Fibroblast of peridontal ligament (primary cell): Measurements from ENCODE around the gene FAM83G.
"Not testable (repeated sequence)": the region's sequence is repeated elsewhere in the genome, so short reads cannot be mapped to it uniquely, and the experiment has no call there.

Source experiments
- DNase-seq: peaks from one replicate; pipeline ENCODE4 v3.0.0-alpha.2; 2010; ENCODE audit errors: extremely low read depth

Gene FAM83G

DNA sequence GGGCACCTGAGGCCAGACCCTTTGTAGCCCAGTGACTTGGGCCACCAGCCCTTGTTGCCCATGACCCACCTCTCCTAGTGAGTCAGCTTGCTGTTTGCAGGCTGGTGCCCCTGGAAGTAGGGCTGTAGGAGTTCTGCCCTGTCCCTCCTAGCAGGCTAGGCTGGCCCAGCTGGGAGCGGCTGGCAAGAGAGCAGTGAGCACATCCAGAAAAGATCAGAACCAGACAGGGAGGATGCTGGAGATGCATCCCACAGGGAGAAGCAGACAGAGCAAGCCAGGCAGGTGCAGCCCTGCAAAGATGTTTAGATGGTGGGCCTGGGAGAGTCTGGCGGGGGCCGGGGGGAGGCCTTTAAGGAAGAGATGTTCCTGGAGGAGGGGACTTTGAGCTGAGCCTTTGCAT, 50.2 kb downstream of the FAM83G start:
- DNase-seq: no peak

DNA sequence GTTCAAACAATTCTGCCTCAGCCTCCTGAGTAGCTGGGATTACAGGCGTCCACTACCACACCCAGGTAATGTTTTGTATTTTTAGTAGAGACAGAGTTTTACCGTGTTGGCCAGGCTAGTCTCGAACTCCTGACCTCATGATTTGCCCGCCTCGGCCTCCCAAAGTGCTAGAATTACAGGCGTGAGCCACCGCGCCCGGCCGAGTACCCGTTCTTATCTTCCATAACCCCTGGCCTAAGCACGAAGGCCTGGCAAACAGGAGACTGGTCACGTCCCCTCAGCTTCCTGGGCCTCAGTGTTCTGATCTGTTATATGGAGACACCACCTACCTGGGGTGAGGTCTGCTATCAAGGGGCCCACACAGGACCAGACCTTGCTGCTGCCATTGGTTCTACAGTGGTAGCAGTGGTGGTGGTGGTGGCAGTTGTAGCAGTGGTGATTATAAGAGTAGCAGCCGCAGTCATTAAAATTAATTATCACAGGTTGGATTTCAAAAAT, 51.3 kb downstream of the FAM83G start:
- DNase-seq: no peak

DNA sequence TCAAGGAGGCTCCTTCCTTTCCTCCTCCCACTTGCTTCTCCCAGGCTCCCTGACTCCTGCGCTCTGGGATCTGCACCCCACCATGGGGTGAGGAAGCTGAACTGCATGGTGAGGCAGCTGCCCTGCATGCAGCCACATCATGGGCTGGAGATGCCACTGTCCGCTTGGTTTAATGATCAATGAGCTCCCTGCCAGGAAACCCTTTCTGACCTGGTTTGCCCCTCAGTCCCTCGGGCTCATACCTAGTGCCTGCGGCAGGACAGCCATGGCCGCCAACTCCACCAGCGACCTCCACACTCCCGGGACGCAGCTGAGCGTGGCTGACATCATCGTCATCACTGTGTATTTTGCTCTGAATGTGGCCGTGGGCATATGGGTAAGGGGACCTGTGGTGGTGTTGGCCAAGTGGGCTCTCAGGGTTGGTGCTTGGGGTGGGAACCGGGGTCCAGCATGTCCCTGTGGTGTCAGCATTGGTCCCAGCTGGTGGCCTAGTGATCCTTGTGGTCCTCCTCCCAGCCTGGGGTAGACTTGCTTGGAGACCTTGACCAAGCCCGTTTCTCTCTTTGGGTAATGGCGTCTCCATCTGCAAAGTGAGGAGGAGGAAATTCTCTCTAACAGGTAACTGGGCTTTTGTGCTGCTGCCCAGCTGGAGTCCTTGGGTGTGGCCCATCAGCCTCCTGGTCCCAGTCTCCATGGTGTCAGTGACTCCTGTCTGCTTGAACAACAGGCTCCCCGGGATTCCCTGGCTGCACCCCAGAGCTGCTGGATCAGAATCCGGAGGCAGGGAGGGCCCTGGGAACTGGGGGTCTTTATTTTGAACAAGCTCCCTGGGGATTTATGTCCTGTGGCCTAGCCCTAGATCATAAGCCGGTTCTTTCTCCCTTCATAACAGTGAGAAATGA, 52.4 kb downstream of the FAM83G start, which contains the start of gene SLC5A10:
Gene SLC5A10 (plus strand): TSS at position 225 of the 902 bp plus-strand sequence. CDS start 41 bp downstream, at position 266.
- DNase-seq: no peak

DNA sequence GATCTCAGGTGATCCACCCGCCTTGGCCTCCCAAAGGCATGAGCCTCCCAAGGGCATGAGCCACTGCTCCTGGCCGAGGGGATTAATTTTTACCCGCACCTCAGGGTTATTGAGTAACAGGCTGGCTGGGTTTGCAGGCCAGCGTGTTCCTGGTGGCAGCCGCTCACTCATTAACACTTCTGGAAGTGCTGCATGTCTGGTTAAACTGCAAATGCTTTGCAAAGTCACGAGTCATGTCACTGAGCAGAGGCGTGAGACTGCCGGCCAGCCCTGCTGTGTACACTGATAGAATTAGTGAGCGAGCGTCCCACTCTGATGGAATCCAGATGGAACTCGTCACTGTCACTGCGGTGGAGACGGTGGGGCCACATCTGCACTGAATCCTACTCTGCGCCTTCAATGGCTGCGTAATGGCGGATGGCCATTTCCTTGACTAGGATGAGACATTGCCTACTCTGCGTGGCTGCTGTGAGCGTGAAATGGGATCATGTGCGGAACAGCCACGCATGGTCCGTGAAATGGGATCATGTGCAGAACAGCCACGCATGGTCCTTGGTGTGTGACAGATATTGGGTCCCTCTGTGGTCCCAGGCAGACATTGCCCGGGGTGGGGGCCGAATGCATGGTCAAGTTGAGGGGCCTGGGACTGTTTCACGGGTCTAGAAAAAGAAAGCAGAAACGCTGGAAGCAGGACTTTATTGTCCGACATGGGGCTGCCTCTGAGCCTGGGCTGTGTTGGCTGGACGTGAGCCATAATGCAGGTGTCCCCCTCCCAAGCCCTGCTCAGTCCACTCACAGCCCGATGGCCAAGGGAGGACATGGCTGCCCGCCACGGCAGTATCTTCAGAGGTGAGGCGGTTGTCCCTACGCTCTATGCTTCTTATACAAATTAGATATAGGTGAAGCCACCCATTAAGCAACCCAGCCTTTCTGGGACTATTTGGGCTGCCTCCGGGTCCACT, 53.3 kb downstream of the FAM83G start:
- DNase-seq: no peak

DNA sequence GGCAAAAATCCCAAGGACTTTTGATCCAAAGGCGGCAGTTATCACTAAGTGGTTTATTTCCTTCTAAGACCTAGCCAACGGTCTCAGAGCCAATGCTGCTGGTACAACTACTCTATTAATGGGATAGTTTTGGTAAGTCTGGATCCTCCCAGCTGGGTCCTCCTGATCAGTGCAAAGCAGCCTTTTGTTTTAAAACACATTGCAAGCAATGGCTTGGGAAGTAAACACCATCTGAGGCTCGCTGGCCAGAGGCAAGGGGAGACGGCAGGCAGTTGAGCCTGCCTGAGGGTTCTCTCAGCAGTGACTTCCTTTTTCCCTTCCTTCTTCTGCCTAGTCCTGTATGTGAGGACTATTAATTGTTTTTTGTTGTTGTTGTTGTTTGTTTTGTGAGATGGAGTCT, 54.2 kb downstream of the FAM83G start:
- DNase-seq: no peak

DNA sequence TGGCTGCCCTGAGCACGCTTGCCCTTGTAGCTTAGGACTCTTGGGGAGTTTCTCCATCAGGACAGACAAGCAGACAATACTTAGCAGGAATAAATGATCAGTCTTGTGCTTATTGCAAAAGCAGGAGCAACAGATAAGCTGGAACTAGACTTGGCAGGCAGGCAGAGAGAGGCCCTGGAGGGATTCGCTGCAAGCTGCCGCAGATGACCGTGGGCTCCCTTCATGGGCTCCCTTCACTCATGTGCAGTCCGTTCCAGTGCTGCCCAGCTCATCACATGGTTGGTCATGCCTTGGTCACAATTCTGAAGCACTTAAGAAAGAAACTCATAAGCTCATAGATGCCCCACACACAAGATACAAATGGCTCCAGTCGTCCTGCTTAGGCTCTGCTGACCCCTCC, 55.0 kb downstream of the FAM83G start:
- no peak for DNase-seq

DNA sequence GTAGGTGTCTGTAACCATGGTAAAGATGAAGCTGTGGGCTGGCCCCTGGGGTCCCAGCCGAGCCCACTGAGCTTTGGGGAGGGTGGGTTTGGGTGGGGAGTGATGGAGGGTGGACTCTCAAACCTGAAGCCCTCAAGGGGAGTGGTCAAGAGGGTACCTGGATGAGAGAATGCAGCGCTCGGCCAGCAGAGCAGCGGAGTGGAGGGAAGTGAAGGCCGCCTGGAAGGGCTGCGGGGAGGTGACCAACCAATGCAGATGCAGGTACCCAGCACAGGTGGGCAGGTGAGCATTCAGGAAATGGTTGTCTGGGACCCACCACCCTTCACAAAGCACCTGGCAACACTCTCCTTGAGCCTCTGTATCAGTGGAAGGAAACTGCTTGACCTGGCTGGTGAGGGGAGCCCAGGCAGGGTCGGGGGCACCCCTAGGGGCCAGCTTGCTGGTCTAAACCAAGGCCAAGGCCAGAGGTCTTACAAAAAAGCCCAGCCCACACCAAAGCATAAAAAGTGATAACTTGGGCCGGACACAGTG, 56.0 kb downstream of the FAM83G start:
- no peak for DNase-seq

DNA sequence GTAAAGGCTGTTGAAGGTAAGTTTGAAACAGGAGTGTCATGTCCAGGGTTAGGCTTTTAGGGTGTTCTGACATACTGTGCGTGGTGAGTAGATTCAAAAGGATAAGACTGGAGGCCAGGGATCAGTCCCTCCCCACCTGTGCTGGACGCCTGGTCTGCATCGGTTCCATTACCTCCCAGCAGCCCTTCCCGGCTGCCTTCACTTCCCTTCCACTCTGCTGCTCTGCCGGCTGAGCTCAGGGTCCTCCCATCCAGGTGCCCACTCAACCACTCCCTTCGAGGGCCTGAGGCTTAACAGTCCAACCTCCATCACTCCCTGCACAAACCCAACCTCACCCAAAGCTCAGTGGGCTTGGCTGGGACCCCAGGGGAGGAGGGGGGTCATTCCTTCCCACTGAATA, 56.7 kb downstream of the FAM83G start:
- DNase-seq: no peak

DNA sequence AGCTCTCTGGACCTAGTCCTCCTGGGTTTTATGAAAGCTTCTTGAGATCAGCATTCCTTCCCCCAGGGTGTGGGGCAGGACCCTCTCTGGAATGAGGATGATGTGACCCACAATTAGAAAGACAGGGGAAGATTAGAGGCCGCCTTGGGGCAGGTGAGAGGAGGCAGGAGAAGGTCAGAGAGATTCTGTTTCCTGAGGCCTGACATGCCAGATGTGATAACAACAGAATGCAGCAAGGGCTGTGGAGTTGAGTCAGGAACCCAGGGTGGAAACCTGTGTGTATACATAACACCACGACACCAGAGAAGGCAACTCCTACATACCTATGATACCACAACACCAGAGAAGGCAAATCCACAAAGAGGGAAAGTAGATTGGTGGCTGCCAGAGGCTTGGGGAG, 58.0 kb downstream of the FAM83G start:
- no peak for DNase-seq

DNA sequence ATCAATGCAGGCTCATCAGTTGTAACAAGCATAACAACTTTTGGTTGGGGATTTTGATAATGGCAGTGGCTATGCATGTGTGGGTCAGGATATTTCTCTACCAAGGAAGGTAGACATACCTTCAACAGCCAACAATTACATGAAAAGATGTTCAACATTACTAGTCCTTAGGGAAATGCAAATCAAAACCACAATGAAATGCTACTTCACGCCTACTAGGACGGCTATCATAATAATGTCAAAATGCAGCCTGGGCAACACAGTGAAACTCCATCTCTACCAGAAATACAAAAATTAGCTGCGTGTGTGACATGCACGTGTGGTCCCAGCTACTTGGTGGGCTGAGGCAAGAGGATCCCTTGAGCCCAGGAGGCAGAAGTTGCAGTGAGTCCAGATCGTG, 59.9 kb downstream of the FAM83G start:
- DNase-seq: no peak

DNA sequence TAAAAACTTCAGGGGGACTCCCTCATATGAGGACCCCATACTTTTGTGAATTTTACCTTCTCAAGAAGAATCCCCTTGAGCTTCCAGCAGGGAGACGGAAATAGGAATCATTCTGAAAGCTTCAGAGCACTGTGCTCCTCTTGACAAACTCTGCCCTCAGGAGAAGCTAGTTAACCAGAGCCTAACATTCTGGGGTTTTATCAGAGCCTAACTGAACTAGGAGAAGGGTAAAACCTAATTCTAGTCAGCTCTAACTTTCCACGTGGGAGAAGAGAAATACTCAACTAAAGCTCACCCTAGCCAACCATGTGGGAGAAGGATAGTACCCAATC, 65.9 kb downstream of the FAM83G start:
- DNase-seq: no peak

DNA sequence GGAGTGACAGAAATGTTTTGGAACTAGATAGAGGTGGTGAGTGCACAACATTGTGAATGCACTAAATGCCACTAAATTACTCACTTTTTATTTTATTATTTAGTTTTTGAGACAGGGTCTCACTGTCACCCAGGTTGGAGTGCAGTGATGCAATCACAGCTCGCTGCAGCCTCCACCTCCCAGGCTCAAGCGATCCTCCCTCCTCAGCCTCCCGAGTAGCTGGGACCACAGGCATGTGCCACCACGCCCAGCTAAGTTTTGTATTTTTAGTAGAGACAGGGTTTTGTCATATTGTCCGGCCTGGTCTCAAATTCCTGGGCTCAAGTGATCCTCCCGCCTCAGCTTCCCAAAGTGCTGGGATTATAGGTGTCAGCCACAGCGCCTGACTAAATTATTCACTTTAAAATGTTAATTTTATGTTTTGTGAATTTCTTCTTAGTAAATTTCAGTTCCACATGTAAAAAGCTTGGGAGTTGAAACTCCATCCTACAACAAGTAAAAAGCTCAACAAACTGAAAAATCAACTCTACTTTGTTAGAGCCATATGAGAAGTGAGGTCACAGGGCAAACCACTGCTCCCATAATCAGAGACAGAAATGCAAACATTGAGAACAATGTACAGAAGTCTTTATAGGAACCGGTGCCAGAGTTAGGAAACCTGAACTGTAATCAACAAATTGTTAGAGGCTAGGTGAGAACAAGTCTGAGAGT, 66.4 kb downstream of the FAM83G start:
- DNase-seq: no peak

DNA sequence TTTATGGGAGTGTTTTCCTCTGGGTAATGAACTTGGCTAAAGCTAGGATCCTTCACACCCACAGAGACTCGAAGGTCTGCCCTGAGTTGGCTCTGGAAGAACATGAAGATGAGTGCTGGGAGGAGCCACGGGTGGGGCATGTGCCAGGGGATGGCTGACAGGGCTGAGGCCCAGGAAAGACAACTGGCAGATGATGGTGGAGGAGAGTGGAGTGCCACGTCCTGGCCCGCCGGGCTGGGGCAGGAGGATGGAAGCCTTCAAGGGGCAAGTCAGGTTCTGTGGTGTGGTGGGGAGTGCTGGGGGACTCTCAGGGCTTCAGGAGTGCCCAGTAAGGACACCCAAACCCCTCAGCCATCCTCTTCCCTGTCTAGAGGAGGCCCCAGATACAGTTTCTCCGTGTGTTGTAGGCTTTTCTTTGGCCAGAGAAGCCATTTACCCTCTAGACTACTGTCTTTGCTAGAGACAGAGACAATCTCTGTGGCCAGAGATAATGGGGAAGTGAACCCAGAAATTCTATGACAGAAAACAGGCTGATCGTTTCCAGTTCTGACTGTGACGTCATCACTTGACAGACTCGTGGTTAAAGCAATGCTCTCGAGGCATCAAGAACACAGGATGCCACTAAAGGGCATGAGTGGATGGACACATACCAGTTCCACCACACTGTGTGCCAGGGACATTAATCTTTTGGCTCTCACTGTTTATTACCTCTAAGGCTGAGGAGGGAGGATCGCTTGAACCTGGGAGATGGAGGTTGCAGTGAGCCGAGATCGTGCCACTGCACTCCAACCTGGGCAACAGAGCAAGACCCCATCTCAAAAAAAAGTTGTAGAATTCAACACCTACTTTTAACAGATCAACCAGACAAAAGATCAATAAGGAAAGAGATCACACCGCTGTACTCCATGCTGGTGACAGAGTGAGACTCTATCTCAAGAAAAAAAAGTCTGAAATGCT, 71.2 kb downstream of the FAM83G start:
- no peak for DNase-seq

DNA sequence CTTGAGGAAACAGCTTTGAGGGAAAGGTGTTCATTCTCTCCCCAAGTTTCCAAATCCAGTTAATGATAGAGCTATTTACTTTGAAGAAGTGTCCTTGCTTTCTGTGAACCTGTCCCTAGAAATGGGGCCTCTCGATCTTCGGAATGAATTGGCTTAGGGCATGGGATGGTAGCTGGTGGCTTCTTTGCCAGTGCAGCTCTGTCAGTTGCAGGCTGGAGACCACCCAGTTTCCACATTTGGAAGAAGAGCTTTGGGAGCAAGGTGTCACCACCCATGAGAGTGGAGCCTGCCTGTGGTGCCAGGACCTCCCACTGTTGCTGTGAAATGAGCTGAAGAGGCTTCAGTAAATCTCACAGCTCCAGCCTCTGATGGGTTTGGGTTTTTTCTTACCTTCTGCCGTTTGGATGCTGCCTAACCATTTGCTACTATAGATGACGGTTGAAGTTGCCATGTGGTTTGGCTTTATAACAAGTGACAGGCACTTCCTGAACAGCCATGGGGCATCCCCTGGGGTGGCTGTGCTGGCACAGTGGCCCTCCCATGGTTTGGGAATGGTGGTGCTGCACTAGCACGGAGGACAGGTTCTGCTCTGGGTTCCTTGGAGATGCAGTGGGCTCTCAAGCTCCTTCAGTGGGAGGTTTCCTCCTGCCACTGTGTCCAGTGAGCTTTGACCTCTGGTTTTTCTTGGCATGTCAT, 72.1 kb downstream of the FAM83G start:
- no peak for DNase-seq

DNA sequence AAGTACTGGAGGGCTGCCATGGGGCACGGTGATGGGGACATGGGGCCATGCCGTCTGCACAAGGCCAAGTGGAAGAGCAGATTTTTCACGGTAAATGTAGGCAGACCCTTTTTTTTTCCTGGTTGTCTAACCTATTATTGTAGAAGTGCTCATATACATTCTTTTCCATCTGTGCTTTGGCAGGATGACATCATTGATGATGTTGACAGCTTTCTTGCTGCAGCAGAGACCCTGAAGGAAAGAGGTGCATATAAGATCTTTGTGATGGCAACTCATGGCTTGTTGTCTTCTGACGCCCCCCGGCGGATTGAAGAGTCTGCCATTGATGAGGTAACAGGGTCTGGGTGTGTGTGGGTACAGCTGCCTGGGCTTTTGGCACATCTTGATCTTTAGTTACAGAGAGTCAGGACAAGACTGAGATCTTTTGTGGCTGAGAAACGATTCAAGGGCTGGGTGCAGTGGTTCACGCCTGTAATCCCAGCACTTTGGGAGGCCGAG, 75.9 kb downstream of the FAM83G start:
- DNase-seq: no peak

DNA sequence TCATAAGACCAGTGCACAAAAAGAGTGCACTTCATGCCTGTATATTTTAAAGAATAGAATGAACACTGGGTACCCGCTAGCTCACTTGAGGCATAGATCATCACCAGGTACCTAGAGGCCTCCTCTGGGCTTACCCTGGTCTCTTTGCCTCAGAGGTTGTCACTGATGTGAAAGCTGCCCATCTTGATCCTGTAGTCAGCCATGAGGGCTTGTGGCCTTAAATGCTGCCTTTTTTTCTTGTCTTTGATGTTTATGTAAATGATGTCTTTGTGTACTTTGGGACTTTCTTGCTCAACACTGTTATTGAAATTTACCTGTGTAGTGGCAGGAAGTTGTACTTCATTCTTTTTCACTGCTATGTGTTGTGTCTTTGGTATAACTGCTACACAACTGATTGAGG, 79.4 kb downstream of the FAM83G start:
- no peak for DNase-seq

DNA sequence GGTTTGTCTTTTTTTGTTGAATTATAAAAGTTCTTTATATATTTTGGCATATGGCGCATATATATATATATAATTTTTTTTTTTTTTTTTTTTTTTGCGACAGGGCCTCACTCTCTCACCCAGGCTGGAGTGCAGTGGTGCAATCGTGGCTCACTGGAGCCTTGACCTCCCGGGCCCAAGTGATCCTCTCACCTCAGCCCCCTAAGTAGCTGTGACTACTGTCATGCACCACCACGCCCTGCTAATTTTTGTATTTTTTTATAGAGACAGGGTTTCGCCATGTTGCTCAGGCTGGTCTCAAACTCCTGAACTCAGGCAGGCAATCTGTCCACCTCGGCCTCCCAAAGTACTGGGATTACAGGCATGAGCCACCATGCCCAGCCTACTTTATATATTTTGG, 82.0 kb downstream of the FAM83G start:
- not testable (repeated sequence) for DNase-seq

DNA sequence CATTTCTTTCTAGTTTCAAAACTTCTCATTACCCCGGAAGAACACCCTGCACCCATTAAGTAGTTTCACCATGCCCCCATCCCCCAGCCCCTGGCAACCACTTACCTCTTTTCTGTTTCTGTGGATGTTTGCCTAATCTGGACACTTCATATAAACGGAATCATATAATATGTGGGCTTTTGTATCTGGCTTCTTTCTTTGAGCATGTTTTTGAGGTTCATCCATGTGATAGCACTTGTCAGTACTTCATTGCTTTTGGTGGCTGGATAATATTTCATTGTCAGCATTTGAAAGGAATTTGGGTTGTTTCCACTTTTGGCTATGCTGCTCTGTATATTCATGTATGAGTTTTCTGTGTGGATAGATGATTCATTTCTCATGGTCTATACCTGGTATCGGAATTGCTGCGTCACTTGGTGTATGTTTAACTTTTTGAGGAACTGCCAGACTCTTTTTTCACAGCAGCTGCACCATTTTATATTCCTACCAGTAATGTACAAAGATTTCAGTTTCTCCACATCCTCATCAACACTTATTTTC, 82.6 kb downstream of the FAM83G start:
- peak; percentile 27 for DNase-seq

DNA sequence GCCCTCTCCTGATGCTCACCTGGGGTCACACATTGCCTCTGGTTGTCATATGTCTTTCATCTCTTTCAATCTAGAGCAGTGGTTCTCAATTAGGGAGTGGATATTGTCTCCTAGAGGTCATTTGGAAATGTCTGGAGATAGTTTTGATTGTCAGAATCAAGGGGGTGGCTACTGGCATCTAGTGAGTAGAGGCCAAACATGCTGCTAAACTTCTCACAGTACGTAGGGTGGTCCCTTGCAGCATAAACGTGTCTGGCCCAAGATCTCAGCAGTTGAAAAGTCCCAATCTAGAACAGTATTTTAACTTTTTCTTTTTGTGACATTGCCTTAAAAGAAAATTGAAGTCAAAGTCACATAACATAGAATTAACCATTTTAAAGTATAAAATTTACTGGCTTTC, 83.1 kb downstream of the FAM83G start:
- DNase-seq: no peak
